NCI-H748 (cell line): ENCODE results near the gene BTNL8.
"Not testable (repeated sequence)": the region's sequence is repeated elsewhere in the genome, so short reads cannot be mapped to it uniquely, and the experiment has no call there.

Source experiments
- DNase-seq: peaks from one replicate; lab custom pipeline; 2025; ENCODE audit not compliant: unreplicated experiment; lab: John Stamatoyannopoulos, UW

The BTNL8 gene

GRCh38 chr5:180874804-180875582 lies 24.0 kb upstream of the BTNL8 start:
- no peak for DNase-seq

- DNase-seq: no peak
Measured at GRCh38 chr5:180875860-180876426, 23.0 kb upstream of the BTNL8 start.

DNA sequence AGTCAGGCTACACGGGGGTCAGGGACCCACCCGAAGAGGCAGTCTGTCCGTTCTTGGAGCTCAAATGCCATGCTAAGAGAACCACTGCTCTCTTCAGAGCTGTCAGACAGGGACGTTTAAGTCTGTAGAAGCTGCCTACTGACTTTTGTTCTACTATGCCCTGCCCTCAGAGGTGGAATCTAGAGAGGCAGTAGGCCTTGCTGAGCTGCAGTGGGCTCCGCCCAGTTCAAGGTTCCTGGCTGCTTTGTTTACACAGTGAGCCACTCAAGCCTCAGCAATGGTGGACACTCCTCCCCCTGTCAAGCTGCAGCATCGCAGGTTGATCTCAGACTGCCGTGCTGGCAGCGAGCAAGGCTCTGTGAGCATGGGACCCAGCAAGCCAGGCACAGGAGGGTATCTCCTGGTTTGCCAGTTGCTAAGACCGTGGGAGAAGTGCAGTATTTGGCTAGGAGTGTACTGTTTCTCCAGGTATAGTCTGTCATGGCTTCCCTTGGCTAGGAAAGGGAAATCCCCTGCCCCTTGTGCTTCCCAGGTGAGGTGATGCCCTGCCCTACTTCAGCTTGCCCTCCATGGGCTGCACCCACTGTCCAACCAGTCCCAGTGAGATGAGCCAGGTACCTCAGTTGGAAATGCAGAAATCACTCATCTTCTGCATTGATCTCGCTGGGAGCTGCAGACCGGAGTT lies 13.0 kb upstream of the BTNL8 start:
- peak; percentile 73 for DNase-seq

DNA sequence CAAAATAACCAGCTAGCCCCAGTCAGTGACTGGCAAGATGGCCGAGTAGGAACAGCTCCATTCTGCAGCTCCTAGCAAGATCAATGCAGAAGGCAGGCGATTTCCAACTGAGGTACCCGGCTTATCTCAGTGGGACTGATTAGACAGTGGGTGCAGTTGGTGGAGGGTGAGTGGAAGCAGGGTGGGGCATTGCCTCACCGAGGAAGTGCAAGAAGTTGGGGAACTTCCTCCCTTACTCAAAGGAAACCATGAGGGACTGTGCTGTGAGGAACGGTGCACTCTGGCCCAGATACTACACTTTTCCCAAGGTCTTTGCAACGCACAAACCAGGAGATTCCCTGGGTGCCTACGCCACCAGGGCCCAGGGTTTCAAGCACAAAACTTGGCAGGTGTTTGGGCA lies 9.6 kb upstream of the BTNL8 start:
- DNase-seq: no peak

- not testable (repeated sequence) for DNase-seq
Measured at GRCh38 chr5:180895330-180895729, 3.6 kb upstream of the BTNL8 start.

DNA sequence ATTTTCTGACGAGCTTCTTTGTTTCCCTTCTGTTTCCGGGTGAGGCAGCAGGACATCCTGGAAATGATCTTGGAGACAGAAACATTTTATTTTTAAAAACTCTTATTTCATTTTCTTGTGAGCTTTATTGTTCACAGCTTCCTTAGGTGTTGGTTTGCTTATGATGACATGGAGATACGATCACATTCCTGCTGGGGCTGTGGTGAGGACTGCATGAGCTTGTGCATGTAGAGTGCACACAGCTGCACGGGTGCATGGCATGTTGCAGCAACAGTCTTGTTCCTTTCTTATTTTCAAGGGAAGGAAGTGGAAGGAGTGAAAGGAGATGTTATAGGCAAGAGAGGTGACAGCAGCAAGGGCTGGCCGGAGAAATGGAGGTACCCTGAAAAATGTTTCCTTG lies 1.2 kb downstream of the BTNL8 start:
- DNase-seq: no peak

GRCh38 chr5:180901319-180902009 lies 2.5 kb downstream of the BTNL8 start:
- DNase-seq: no peak

GRCh38 chr5:180908400-180908799 lies 9.4 kb downstream of the BTNL8 start:
- DNase-seq: no peak

DNA sequence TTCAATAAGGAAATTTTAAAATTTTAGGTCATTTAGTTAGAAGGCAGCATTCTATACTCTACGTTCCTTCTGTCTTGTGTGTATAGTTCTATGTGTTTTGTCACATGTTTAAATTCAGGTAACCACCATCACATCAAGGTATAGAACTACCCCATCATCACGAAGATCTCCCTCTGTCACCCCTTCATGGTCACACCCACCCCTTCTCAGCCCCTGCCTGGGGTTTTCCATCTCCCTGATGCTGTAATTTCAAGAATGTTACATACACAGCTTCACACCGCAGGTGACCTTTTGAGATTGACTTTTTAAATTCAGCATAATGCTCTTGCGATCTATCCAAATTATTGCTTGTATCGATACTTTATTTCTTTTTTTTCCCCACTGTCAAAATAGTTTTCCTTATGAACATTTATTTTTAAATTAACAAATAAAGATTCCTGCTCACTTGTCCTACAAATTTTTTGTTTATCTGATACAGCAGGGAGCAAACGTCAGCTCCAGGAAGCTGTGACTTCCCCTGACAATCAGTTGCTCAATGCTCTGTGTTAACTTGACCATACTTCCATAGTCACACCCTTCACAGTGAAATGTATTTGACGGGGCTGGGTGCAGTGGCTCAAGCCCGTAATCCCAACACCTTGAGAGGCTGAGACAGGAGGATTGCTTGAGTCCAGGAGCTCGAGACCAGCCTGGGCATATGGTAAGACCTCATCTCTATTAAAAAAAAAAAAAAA lies 10.2 kb downstream of the BTNL8 start:
- DNase-seq: no peak

- DNase-seq: no peak
Measured at GRCh38 chr5:180909782-180910181, 10.8 kb downstream of the BTNL8 start.

DNA sequence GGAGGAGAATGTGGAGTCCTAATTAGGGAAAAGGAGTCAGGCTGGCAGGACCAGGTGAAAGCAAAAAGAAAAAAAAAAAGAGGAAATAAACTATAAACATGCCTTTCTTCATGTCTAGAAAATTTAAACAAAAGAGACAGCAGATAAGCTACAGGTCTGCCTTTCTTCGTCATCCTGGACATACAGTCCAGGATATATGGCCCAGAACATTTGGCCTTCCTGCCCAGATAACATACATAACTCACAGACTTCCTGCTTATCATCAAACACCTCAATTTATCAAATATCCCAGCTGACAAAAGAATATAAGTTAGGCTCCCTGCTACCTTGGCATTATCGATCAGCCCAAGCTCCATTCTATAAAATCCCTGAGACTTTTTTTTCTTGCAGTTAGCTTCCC lies 11.2 kb downstream of the BTNL8 start:
- no peak for DNase-seq

DNA sequence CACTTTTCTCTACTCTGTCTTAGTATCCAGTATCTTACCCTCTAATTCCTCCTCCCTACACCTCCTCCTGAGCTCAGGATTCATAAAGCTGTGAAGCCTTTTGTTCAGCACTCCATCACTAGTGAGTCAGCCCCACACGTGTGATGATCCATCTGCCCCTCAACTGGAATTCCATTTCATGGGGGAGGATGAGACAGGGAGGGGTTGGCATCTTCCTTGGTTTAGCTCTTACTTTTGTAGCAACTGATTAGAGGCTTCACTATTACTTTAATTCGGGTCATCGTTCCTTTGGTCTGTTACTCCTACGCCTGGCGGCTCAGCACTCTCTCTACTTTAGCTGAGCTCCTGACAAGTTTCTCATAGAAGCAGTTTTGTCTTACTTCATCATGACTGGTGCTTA lies 11.8 kb downstream of the BTNL8 start:
- DNase-seq: no peak

- no peak for DNase-seq
Measured at GRCh38 chr5:180914646-180915045, 15.7 kb downstream of the BTNL8 start.

GRCh38 chr5:180915924-180916323 lies 17.0 kb downstream of the BTNL8 start:
- DNase-seq: no peak

GRCh38 chr5:180918380-180918779 lies 19.4 kb downstream of the BTNL8 start:
- DNase-seq: no peak

GRCh38 chr5:180920710-180921109 lies 21.8 kb downstream of the BTNL8 start:
- DNase-seq: no peak

DNA sequence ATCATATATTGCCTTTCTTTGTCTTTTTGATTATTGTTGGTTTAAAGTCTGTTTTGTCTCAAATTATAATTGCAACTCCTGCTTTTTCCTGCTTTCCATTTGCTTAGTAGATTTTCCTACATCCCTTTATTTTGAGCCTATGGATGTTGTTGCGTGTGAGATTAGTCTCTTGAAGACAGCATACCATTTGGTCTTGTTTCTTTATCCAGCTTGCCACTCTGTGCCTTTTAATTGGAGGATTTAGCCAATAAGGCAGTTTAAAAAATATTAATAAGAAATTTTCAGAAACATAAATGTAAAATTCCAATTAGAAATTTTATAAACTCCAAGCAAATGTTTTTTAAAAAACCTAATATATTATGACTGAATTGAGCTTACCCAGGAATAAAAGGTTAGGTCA lies 24.0 kb downstream of the BTNL8 start:
- DNase-seq: no peak

- no peak for DNase-seq
Measured at GRCh38 chr5:180932660-180933059, 33.7 kb downstream of the BTNL8 start.

DNA sequence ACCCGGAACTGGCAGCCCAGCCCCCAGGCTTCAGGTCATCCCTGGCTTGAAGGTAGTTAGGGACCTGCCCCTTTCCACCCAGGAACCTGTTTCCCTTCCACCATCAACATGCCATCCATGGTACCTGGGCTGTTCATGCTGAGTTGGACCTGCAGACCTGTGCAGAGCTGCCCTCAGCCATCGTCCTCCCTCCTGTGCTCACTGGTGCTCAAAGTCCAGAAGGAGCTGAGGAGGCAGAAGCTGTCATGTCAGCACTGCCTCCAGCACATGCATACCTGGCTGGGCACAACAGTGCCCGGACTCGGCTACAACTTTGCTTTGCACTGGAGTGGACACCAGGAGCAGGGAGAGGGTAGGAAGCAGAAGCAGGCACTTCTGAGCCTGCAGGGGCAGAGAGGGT lies 36.2 kb downstream of the BTNL8 start:
- no peak for DNase-seq

DNA sequence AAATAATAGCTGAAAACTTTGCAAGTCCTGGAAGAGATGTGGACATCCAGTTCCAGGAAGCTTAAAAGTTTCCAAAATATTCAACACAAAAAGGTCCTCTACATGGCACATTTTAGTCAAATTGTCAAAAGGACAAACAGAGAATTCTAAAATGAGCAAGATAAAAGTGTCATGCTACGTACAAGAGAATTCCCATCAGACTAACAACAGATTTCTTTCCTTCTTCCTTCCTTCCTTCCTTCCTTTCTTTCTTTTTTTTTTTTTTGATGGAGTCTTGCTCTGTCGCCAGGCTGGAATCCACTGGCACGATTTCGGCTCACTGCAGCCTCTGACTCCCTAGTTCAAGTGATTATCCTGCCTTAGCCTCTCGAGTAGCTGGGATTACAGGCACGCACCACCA lies 39.3 kb downstream of the BTNL8 start:
- no peak for DNase-seq

- no peak for DNase-seq
Measured at GRCh38 chr5:180950291-180950949, 51.5 kb downstream of the BTNL8 start.
